ENCODE measurements around the gene PIGH. TPM values are rescaled to one million over a fixed set of nuclear protein-coding genes. Genes with fewer than 3 reads are reported as not detected.

Gene PIGH
- total RNA-seq, 1 experiment from 2014 or later, result 6.8 TPM

Other genes starting within 250 kb of the PIGH start
- 51.1 to 54.0 TPM (median 51.4 TPM) in 3 replicates for gene ATP6V1D, start 240.5 kb downstream of the PIGH start, total RNA-seq (2021)
- gene EIF2S1, start 239.9 kb downstream of the PIGH start, total RNA-seq (2021), result 123 to 137 TPM (median 125 TPM) in 3 replicates
- 1.2 to 1.4 TPM (median 1.3 TPM) in 3 replicates for gene PLEK2, start 188.1 kb downstream of the PIGH start, total RNA-seq (2021)
- 0.69 to 0.90 TPM (median 0.87 TPM) in 3 replicates for gene TMEM229B, start 111.5 kb downstream of the PIGH start, total RNA-seq (2021)
- 45.4 to 49.8 TPM (median 48.3 TPM) in 3 replicates for gene PLEKHH1, start 67.0 kb downstream of the PIGH start, total RNA-seq (2021)
- gene ARG2, start 19.7 kb upstream of the PIGH start, total RNA-seq (2021), result 29.8 to 38.5 TPM (median 33.0 TPM) in 3 replicates
- gene VTI1B, start 74.4 kb upstream of the PIGH start, total RNA-seq (2021), result 108 to 133 TPM (median 123 TPM) in 3 replicates
- gene RDH11, start 95.5 kb upstream of the PIGH start, total RNA-seq (2021), result 103 to 114 TPM (median 110 TPM) in 3 replicates
- 0.55 to 0.77 TPM (median 0.66 TPM) in 3 replicates for gene RDH12, start 101.6 kb upstream of the PIGH start, total RNA-seq (2021)
- 18.8 to 25.8 TPM (median 20.9 TPM) in 3 replicates for gene ZFYVE26, start 216.3 kb upstream of the PIGH start, total RNA-seq (2021)
- 14.2 to 27.8 TPM (median 26.4 TPM) in 3 replicates for gene RAD51B, start 219.5 kb upstream of the PIGH start, total RNA-seq (2021)

Measured in WTC11 (cell line).